Liver (tissue), 3 donors: Measurements from ENCODE around the gene PYGB.

Experiments used
- NR2F2 ChIP-seq: IDR thresholded peaks from 2 replicates; pipeline ENCODE4 v1.6.1; 2016; ENCODE audit warnings: antibody characterized with exemption
- TF ChIP-seq, protein P1 (sequence below): fragments of 150-350 bp; IDR thresholded peaks from 2 replicates; pipeline ENCODE4 v1.5.1; 2017; ENCODE audit warnings: improper control_type of control experiment, low read depth, low read length; ENCODE audit not compliant: missing input control
- TF ChIP-seq, protein P2 (sequence below): IDR thresholded peaks from 2 replicates; pipeline ENCODE4 v1.6.1; 2016; ENCODE audit warnings: antibody characterized with exemption, mild to moderate bottlenecking
- donor health status: healthy.
- donor health status: healthy.

DNA sequence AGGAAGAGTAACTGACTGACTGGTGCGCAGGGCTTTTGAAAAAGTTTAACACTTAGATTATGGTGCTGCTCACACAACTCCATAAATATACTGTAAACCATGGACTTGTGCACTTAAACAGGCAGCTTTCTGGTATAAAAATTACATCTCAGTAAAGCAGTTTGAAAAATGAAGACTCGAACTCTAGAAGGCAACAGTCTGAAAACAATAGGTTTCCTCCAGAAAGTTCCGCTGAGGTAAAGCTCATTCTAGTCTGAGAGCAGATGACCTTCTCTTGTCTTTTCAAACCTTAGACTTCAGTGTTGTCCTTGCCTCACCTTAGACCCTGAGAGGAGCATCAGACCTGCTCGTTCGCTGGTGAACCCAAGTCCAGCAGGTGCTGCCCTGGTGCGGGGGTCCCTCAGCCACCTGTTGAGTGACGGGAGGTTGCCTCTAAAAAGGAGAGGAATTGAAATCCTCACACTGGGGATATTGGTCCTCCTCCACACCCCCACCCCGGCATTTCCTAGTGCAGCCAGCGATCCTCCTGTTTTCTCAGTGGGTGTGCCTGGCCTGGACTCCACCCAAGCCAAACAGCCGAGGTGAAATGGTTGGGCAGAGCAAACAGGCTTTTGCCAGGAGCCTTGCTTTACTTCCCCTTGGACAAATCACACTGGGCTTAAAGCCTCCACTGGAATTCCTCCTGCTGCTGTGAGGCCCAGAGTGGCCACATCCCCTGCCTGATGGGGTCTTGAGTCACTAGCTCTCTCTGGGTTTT lies 14.7 kb upstream of the PYGB start:
- TF ChIP-seq, protein P1, sequence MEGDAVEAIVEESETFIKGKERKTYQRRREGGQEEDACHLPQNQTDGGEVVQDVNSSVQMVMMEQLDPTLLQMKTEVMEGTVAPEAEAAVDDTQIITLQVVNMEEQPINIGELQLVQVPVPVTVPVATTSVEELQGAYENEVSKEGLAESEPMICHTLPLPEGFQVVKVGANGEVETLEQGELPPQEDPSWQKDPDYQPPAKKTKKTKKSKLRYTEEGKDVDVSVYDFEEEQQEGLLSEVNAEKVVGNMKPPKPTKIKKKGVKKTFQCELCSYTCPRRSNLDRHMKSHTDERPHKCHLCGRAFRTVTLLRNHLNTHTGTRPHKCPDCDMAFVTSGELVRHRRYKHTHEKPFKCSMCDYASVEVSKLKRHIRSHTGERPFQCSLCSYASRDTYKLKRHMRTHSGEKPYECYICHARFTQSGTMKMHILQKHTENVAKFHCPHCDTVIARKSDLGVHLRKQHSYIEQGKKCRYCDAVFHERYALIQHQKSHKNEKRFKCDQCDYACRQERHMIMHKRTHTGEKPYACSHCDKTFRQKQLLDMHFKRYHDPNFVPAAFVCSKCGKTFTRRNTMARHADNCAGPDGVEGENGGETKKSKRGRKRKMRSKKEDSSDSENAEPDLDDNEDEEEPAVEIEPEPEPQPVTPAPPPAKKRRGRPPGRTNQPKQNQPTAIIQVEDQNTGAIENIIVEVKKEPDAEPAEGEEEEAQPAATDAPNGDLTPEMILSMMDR = no peak
- TF ChIP-seq, protein P2, sequence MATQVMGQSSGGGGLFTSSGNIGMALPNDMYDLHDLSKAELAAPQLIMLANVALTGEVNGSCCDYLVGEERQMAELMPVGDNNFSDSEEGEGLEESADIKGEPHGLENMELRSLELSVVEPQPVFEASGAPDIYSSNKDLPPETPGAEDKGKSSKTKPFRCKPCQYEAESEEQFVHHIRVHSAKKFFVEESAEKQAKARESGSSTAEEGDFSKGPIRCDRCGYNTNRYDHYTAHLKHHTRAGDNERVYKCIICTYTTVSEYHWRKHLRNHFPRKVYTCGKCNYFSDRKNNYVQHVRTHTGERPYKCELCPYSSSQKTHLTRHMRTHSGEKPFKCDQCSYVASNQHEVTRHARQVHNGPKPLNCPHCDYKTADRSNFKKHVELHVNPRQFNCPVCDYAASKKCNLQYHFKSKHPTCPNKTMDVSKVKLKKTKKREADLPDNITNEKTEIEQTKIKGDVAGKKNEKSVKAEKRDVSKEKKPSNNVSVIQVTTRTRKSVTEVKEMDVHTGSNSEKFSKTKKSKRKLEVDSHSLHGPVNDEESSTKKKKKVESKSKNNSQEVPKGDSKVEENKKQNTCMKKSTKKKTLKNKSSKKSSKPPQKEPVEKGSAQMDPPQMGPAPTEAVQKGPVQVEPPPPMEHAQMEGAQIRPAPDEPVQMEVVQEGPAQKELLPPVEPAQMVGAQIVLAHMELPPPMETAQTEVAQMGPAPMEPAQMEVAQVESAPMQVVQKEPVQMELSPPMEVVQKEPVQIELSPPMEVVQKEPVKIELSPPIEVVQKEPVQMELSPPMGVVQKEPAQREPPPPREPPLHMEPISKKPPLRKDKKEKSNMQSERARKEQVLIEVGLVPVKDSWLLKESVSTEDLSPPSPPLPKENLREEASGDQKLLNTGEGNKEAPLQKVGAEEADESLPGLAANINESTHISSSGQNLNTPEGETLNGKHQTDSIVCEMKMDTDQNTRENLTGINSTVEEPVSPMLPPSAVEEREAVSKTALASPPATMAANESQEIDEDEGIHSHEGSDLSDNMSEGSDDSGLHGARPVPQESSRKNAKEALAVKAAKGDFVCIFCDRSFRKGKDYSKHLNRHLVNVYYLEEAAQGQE = no peak
- no peak for TF ChIP-seq NR2F2
